ENCODE results near the gene ZBTB2. TPM values are rescaled to one million over a fixed set of nuclear protein-coding genes. Genes with fewer than 3 reads are reported as not detected.
"Not testable (repeated sequence)": the region's sequence is repeated elsewhere in the genome, so short reads cannot be mapped to it uniquely, and the experiment has no call there.

ZBTB2 gene
- total RNA-seq, 4 donors from 2014 or later, result 7.1 to 16.3 (median 11.5) TPM

DNA sequence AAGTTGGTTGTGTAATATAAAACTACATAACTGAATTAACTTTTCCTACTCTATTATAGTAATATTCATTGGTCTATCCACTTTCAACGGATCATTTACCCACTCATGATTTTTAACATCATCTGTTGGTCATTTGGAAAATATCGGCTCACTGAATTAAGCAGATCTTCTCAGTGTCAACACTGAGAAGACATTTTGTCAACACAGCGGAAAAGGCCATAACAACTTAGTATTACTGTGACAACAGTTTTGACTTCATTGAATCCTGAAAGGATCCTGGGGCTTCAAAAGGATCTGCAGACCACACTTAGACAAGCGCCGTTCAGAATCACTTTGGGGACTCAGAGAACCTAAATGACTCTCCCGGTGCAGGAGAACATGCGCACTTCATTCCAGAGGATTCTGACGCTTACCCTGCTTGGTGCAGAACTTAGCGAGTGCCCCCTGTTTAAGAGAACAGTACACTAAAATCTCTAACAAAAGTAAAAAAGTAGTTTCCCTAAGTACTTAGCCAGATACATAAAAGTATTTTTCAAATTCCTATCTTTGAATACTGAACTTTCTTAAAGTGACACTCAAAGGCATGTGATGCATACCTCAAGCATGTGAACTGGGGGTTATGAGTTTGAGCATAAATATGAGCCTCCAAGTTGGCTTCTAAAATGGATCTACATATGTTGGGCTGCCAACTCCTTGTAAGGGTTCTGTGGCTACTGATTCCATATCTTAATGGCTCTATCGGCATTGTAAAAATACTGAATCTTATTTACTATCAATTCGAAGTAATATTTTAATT, 4.0 kb downstream of the ZBTB2 start:
- intact Hi-C loops (cut with DNase I), result no loop called here
- H3K9me3 ChIP-seq, result no peaks in the 10 kb centered on the region
- DNase-seq (ENCODE audit: extremely low spot score), result no peak
- peaks cover 23 to 40% (median 28%) of the 10 kb centered on the region in 4 donors for H3K4me1 ChIP-seq
- TF ChIP-seq, protein P1, sequence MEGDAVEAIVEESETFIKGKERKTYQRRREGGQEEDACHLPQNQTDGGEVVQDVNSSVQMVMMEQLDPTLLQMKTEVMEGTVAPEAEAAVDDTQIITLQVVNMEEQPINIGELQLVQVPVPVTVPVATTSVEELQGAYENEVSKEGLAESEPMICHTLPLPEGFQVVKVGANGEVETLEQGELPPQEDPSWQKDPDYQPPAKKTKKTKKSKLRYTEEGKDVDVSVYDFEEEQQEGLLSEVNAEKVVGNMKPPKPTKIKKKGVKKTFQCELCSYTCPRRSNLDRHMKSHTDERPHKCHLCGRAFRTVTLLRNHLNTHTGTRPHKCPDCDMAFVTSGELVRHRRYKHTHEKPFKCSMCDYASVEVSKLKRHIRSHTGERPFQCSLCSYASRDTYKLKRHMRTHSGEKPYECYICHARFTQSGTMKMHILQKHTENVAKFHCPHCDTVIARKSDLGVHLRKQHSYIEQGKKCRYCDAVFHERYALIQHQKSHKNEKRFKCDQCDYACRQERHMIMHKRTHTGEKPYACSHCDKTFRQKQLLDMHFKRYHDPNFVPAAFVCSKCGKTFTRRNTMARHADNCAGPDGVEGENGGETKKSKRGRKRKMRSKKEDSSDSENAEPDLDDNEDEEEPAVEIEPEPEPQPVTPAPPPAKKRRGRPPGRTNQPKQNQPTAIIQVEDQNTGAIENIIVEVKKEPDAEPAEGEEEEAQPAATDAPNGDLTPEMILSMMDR (IDR thresholded peaks at IDR 0.05), result no peak
- no peak for TF ChIP-seq POLR2A (IDR thresholded peaks at IDR 0.05; ENCODE audit: low read depth)
- TF ChIP-seq POLR2AphosphoS5 (IDR thresholded peaks at IDR 0.05), result no peak
- no peak for TF ChIP-seq EP300 (IDR thresholded peaks at IDR 0.05)
- no peak overlapping the region for H3K4me3 ChIP-seq
- 89% methylated on average over 11 of the region's 11 CpGs for WGBS
- peaks cover 0 to 3% (median 0%) of the 10 kb centered on the region in 4 donors for H3K36me3 ChIP-seq
- H3K27me3 ChIP-seq, result peaks cover 0 to 6% (median 0%) of the 10 kb centered on the region in 4 donors
- H3K27ac ChIP-seq (replicated peaks in 1 of 4), result peak overlapping the region in 3 of 4 donors; percentile 100

DNA sequence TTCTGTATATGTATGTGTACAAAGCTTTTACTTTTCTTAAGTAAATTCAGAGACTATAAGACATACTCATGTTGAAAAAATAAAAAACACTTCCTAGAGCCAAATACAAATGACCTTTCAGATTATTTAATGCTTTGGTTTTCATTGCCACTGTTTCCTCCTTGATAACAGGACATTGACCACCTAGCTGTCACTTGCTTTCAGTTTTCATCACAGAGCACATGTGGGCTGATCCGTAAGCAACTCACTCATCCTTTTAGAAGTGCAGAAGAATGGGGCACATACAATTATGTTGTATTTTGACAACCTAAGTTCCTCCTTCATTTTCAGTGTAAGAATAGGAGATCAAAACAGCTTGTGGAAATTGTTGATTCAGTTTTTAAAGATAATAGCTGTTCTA, 6.2 kb downstream of the ZBTB2 start:
- no peaks in the 10 kb centered on the region for H3K27me3 ChIP-seq
- TF ChIP-seq EP300 (IDR thresholded peaks at IDR 0.05) (no peak), POLR2A (IDR thresholded peaks at IDR 0.05; ENCODE audit: low read depth) (no peak), POLR2AphosphoS5 (IDR thresholded peaks at IDR 0.05) (no peak)
- TF ChIP-seq, protein P1 (IDR thresholded peaks at IDR 0.05), result no peak
- no peak for DNase-seq (ENCODE audit: extremely low spot score)
- no peak overlapping the region for H3K27ac ChIP-seq (replicated peaks in 1 of 4)
- H3K4me1 ChIP-seq, result peaks cover 18 to 33% (median 30%) of the 10 kb centered on the region in 4 donors
- WGBS, result 57% methylated on average over 1 of the region's 1 CpG
- no peaks in the 10 kb centered on the region for H3K9me3 ChIP-seq
- peaks cover 0 to 3% (median 0%) of the 10 kb centered on the region in 4 donors for H3K36me3 ChIP-seq
- intact Hi-C loops (cut with DNase I), result no loop called here
- no peak overlapping the region for H3K4me3 ChIP-seq

DNA sequence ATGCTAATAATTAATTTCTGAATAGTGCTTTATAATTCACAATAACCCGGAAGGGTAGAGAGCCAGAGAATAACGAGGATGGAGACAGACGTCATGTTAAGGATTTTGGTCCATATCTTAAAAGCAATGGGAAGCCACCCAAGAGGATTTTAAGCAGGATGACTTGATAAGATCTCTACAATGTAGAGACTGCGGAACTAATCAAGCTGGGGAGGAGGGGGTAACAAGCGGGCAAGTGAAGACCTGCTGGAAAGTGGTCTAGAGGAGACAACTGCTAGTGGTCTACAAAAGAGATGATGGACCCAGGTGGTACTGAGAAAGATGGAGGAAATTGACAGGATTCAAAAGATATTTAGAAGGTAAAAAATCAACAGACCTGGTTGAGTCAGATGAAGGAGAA, 7.2 kb downstream of the ZBTB2 start:
- intact Hi-C loops (cut with DNase I), result no loop called here
- Histone ChIP-seq H3K27ac (replicated peaks in 1 of 4) (no peak overlapping the region), H3K27me3 (no peaks in the 10 kb centered on the region), H3K9me3 (no peaks in the 10 kb centered on the region), H3K4me1 (peaks cover 16 to 33% (median 31%) of the 10 kb centered on the region in 4 donors), H3K36me3 (peaks cover 0 to 3% (median 0%) of the 10 kb centered on the region in 4 donors), H3K4me3 (no peak overlapping the region)
- TF ChIP-seq POLR2A (IDR thresholded peaks at IDR 0.05; ENCODE audit: low read depth) (no peak), POLR2AphosphoS5 (IDR thresholded peaks at IDR 0.05) (no peak), EP300 (IDR thresholded peaks at IDR 0.05) (no peak)
- TF ChIP-seq, protein P1 (IDR thresholded peaks at IDR 0.05), result no peak
- no peak for DNase-seq (ENCODE audit: extremely low spot score)
- 91% methylated on average over 5 of the region's 5 CpGs for WGBS

DNA sequence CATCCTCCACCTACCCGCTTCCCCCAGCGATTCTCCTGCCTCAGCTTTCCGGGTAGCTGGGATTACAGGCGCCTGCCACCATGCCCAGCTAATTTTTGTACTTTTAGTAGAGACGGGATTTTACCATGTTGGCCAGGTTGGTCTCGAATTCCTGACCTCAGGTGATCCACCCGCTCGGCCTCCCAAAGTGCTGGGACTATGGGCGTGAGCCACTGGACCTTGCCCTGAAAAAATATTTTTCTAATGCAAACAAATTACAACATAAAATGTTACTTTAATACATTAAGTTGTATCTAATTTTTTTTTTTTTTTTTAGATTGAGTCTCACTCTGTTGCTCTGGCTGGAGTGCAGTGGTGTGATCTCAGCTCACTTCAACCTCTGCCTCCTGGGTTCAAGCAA, 8.7 kb downstream of the ZBTB2 start:
- H3K36me3 ChIP-seq; H3K27me3 ChIP-seq; H3K4me3 ChIP-seq; DNase-seq (ENCODE audit: extremely low spot score); intact Hi-C loops (cut with DNase I); H3K27ac ChIP-seq (replicated peaks in 1 of 4); H3K9me3 ChIP-seq: not testable (repeated sequence)
- WGBS, result 99% methylated on average over 9 of the region's 9 CpGs
- peaks cover under 1 to 18% (median 15%) of the 10 kb centered on the region in 4 donors for H3K4me1 ChIP-seq

DNA sequence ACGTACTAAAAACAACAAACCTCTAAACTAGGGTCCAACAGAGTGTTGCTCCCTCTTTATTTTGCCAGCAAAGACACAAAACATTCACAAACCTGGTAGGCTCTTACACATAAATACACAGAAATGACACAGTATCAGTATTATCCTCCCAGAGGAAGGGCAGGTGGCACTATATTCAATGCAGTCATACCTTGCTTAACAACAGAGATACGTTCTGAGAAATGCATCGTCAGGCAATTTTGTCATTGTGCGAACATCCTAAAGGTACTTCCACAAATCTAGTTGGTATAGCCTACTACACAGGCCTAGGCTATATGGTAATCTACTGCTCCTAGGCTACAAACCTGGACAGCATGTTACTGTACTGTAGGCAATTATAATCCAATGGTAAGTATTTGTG, 9.6 kb downstream of the ZBTB2 start:
- intact Hi-C loops (cut with DNase I), result no loop called here

More for the DNA sequence above, 9.6 kb downstream of the ZBTB2 start:
- no peak for DNase-seq (ENCODE audit: extremely low spot score)
- Histone ChIP-seq H3K27ac (replicated peaks in 1 of 4) (no peak overlapping the region), H3K27me3 (no peaks in the 10 kb centered on the region), H3K4me3 (no peak overlapping the region), H3K36me3 (peaks cover 0 to 3% (median 0%) of the 10 kb centered on the region in 4 donors), H3K4me1 (peaks cover 0 to 15% (median 11%) of the 10 kb centered on the region in 4 donors), H3K9me3 (no peaks in the 10 kb centered on the region)
- WGBS, result 89% methylated on average over 4 of the region's 4 CpGs
- TF ChIP-seq, protein P1 (IDR thresholded peaks at IDR 0.05), result no peak
- TF ChIP-seq POLR2AphosphoS5 (IDR thresholded peaks at IDR 0.05) (no peak), EP300 (IDR thresholded peaks at IDR 0.05) (no peak), POLR2A (IDR thresholded peaks at IDR 0.05; ENCODE audit: low read depth) (no peak)

All from esophagus muscularis mucosa (tissue), 4 donors.